Lower lobe of right lung (tissue), 2 donors: ENCODE results near the gene AARS1. TPM values are rescaled to one million over a fixed set of nuclear protein-coding genes. Genes with fewer than 3 reads are reported as not detected.

ENCODE experiments used
- ATAC-seq, 2 donors: fragments of 200-7000 bp; cut with Tn5 transposase; one replicate each; pipeline ENCODE4 v1.9.1; 2020 to 2022; ENCODE audit warnings: mild to moderate bottlenecking in 2 of 2, moderate library complexity in 2 of 2
- DNase-seq: peaks from one replicate; pipeline ENCODE4 v3.0.0-alpha.2; 2020
- H3K27ac ChIP-seq: fragments of 200-600 bp; one replicate; pipeline ENCODE4 v1.8.0; 2022
- H3K27me3 ChIP-seq: fragments of 200-600 bp; one replicate; pipeline ENCODE4 v1.8.0; 2022; ENCODE audit warnings: low read depth
- H3K36me3 ChIP-seq: fragments of 200-600 bp; one replicate; pipeline ENCODE4 v1.8.0; 2022; ENCODE audit warnings: mild to moderate bottlenecking
- H3K4me1 ChIP-seq: fragments of 200-600 bp; one replicate; pipeline ENCODE4 v1.8.0; 2022
- H3K4me3 ChIP-seq: fragments of 200-600 bp; one replicate; pipeline ENCODE4 v1.8.0; 2022; ENCODE audit warnings: mild to moderate bottlenecking
- H3K9me3 ChIP-seq: fragments of 200-600 bp; one replicate; pipeline ENCODE4 v1.8.0; 2022
- intact Hi-C: fragments of 100-400 bp; cut with DNase I; formaldehyde crosslinking; loops from one replicate; pipeline ENCODE4 v1.11.0; 2022
- total RNA-seq: library from RNA; stranded (reverse); fragmentation: NEBNext Ultra II Directional; extraction: Animal tissue kit (Norgen Biotek cat#: 25700); gene quantifications from one replicate; pipeline ENCODE4 v1.2.1, GENCODE V29; 2021
- TF ChIP-seq, protein P1 (sequence below): fragments of 200-600 bp; IDR thresholded peaks from one replicate; pipeline ENCODE4 v1.8.0; 2022; ENCODE audit warnings: antibody characterized with exemption, mild to moderate bottlenecking
- donor health status: DM: no; HTN: yes; CAD: no; lungs with severe emphysema.

The AARS1 gene
- total RNA-seq, 1 donor from 2014 or later = 101 TPM

DNA sequence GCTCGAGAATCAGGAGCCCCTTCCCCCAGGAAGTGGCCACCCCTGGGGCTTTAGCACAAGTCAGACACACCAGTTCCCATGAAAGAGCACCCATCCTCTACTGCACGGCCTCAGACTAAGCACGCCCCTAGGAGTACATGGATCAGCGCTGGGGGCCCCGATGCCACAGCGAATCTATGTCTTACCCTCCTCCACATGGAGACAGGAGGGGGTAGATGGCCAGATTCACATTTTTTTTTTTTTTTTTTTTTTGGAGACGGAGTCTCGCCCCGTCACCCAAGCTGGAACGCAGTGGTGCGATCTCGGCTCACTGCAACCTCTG is 34.4 kb downstream of the AARS1 start:
- peaks cover 82% of the 10 kb centered on the region for H3K36me3 ChIP-seq
- intact Hi-C loops = no loop called here

DNA sequence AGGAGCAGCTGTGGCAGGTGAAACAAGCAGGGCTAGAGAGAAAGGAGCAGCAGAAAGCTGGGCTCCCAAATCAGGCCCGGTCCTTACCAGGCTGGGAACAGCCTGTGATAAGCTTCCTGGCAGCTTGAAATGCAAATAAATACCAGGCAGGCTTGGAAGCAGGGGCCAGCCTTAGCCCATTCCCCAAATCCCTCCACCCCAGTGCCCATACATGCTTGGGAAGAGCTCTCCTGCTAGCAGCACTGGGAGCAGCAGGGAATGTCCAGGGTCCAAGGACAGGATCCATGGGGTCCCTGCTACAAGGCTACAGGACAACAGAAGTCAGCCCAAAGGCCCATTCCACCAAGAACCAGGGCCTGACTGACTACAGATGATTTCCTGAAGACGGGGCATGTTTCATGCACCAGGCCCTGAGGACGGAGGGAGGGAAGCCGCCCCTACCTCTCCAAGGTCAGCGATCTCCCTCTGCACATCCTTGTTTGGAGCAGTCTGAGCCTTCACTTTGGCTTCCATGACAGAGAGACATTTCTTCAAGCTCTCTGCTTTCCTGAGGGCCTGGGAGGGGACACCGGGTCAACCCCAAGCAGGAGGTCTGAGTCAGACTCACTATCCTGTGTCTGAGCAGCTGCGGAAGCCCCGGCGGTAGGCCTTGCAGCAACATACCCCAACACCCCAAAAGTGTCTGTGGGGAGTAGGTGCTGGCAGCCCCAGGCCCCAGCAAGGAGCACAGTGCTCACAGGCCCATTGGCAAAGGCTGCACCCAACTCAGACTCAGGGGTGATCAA is 34.9 kb downstream of the AARS1 start:
- Histone ChIP-seq H3K27me3 (no peaks in the 10 kb centered on the region), H3K27ac (no peak overlapping the region), H3K36me3 (peaks cover 82% of the 10 kb centered on the region), H3K4me1 (peaks cover 20% of the 10 kb centered on the region), H3K4me3 (no peak overlapping the region), H3K9me3 (no peaks in the 10 kb centered on the region)
- DNase-seq (no peak), ATAC-seq (no peak)
- intact Hi-C loops = no loop called here
- TF ChIP-seq, protein P1, sequence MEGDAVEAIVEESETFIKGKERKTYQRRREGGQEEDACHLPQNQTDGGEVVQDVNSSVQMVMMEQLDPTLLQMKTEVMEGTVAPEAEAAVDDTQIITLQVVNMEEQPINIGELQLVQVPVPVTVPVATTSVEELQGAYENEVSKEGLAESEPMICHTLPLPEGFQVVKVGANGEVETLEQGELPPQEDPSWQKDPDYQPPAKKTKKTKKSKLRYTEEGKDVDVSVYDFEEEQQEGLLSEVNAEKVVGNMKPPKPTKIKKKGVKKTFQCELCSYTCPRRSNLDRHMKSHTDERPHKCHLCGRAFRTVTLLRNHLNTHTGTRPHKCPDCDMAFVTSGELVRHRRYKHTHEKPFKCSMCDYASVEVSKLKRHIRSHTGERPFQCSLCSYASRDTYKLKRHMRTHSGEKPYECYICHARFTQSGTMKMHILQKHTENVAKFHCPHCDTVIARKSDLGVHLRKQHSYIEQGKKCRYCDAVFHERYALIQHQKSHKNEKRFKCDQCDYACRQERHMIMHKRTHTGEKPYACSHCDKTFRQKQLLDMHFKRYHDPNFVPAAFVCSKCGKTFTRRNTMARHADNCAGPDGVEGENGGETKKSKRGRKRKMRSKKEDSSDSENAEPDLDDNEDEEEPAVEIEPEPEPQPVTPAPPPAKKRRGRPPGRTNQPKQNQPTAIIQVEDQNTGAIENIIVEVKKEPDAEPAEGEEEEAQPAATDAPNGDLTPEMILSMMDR = no peak

More for the DNA sequence above, 34.4 kb downstream of the AARS1 start:
- H3K27ac ChIP-seq = no peak overlapping the region
- peaks cover 14% of the 10 kb centered on the region for H3K4me1 ChIP-seq
- ATAC-seq (no peak), DNase-seq (no peak)
- no peaks in the 10 kb centered on the region for H3K9me3 ChIP-seq
- no peak overlapping the region for H3K4me3 ChIP-seq
- H3K27me3 ChIP-seq = no peaks in the 10 kb centered on the region
- TF ChIP-seq, protein P1 = no peak

DNA sequence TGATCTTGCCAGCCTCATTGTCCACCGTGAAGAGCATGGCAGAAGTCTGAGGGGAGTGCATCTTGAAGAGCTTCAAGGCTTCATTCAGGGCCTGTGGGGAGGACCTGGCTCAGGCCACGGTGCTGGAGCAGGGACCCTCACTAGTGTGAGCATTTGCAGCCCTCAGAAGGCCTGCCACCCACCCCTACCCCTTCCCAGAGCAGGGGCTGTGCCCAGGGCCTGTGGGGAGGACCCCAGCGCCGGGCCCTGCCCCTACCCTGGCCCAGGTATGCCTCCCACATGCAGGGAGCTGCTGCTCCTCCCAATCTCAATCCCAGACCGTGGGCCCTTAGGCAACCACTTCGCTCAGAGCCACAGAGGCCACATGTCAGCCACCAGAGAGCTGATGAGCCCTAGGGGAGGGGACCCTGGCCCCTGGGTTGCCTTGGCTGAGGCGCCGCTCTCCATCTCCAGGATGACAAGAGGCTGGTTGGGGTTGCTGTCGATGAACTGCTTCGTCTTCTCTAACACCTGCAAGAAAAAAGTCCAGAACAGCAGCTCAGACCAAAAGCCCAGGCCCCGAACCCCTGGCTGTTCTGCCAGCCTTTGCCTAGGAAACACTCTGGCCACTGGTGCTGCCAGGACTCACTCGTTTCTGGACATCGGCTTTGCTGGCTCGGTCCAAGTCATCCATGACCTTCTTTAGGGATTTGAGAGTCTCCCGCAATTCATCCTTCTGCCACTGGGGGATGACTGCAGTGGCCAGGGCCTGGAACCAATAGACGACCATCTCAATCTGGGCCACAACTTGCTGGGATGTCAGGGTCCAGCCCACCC is 35.8 kb downstream of the AARS1 start:
- H3K27me3 ChIP-seq = no peaks in the 10 kb centered on the region
- H3K27ac ChIP-seq = no peak overlapping the region
- H3K9me3 ChIP-seq = no peaks in the 10 kb centered on the region
- DNase-seq (no peak), ATAC-seq (no peak)
- intact Hi-C loops = no loop called here
- TF ChIP-seq, protein P1 = peak; percentile 49
- no peak overlapping the region for H3K4me3 ChIP-seq
- H3K4me1 ChIP-seq = peaks cover 26% of the 10 kb centered on the region
- H3K36me3 ChIP-seq = peaks cover 79% of the 10 kb centered on the region

DNA sequence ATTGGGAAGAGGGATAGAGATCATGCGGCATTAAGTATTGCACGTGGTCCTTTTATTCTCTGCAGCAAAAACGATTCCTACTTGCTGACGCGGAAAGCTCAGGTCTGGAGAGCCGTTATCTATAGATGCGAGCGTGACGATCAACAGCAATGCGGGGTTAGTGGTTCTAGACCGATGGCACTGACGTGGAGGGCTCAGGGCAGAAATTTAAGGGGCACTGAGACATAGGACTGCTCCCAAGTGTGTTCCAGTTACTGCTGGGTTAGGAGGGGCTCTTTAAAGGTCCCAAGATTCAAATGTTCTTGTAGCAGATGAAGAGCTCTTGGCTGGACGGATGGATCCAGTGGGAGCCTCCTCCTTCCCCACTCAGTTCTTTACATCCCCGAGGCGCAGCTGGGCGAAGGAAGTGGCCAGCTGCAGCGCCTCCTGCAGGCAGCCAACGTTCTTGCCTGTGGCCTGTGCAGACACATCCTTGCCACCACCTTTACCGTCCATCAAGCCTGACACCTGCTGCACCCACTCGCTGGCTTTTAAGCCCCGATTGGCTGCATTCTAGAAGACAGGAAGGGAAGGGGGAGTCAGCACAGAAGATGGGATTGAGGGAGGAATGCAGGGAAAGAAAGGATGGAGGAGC is 36.8 kb downstream of the AARS1 start:
- Histone ChIP-seq H3K4me1 (peaks cover 29% of the 10 kb centered on the region), H3K36me3 (peaks cover 74% of the 10 kb centered on the region), H3K27me3 (no peaks in the 10 kb centered on the region), H3K27ac (no peak overlapping the region), H3K4me3 (no peak overlapping the region), H3K9me3 (no peaks in the 10 kb centered on the region)
- intact Hi-C loops = no loop called here
- TF ChIP-seq, protein P1 = peak; percentile 14
- DNase-seq (no peak), ATAC-seq (no peak)

DNA sequence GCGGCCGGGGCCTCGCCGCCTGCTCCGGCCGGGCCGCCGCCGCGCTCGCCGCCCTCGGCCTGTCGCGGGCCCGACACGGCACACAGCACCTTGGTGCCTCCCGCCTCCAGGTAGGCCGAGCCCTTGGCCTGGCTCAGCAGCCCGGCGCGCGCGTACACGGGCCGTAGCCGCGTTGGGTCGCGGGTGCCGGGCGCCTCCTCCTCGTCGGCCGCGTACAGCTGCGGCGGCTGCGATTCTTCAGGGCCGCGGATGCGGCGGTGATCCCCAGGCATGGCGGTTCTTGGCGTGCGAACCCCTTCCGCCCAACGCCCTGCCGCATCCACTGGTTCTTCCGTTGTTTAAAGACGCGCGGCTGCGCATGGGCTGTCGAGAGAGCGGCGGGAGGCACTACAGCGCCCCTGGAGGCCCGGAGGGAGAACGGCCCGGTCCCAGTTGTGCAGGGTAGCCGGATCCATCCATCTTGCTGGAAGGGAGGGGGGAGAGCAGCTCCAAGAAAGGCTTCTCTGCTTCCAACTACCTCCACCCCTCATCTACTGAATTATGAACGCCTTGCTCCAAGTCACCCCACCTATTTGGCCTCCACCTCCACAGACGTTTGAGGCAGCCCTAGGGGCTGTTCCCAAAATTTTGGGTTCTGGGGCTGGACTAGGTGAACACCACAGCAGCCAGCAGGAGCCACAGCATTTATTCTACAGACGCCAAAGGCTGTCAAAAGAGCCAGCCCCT is 37.5 kb downstream of the AARS1 start, which contains the start of gene EXOSC6:
Gene EXOSC6, minus strand, starts transcription at position 312 of the 726 bp plus-strand sequence. Its CDS starts 40 bp downstream, at position 272.
- peaks cover 30% of the 10 kb centered on the region for H3K4me1 ChIP-seq
- DNase-seq = peak; percentile 95
- no peaks in the 10 kb centered on the region for H3K27me3 ChIP-seq
- H3K4me3 ChIP-seq = peak within 1 kb of the TSS; percentile 77
- H3K9me3 ChIP-seq = no peaks in the 10 kb centered on the region
- H3K27ac ChIP-seq = peak within 1 kb of the TSS; percentile 88
- TF ChIP-seq, protein P1 = peak; percentile 94
- peak; percentile 99 for ATAC-seq
- intact Hi-C loops = no loop called here
- peaks cover 67% of the 10 kb centered on the region for H3K36me3 ChIP-seq
